CD14-positive monocyte (primary cell): ENCODE results near the gene RGS14. TPM values are rescaled to one million over a fixed set of nuclear protein-coding genes. Genes with fewer than 3 reads are reported as not detected.

Experiments used
- DNase-seq, 3 donors: peaks; one replicate each; pipeline ENCODE4 v3.0.0-alpha.2; 2011 to 2022
- H2AFZ ChIP-seq: 2 replicates; pipeline ENCODE4 v1.6.0; 2012; ENCODE audit warnings: mild to moderate bottlenecking, low read depth, low read length, inconsistent platforms; ENCODE audit not compliant: insufficient read depth, poor library complexity, severe bottlenecking
- H3K27ac ChIP-seq, 2 donors: 1 replicate in 1 of 2; 2 replicates in 1 of 2; pipeline ENCODE4 v1.5.1; 2012 to 2013; ENCODE audit warnings: low read length in 2 of 2, control low read depth in 1 of 2, inconsistent platforms in 1 of 2, low read depth in 1 of 2, mild to moderate bottlenecking in 1 of 2
- H3K27me3 ChIP-seq, 2 donors: one replicate each; pipeline versions ENCODE4 v1.6.0 to v1.6.1; 2011 to 2013; ENCODE audit warnings: low read length in 2 of 2; ENCODE audit not compliant: control insufficient read depth in 2 of 2, insufficient read depth in 2 of 2
- H3K36me3 ChIP-seq, 2 donors: replicated peaks in 1 of 2; 1 replicate in 1 of 2; 2 replicates in 1 of 2; pipeline versions ENCODE4 v1.5.1 to v1.6.1; 2012 to 2013; ENCODE audit warnings: low read length in 2 of 2, control low read depth in 1 of 2, inconsistent platforms in 1 of 2, mild to moderate bottlenecking in 1 of 2; ENCODE audit not compliant: insufficient read depth in 2 of 2, control insufficient read depth in 1 of 2
- H3K4me1 ChIP-seq, 2 donors: 1 replicate in 1 of 2; 2 replicates in 1 of 2; pipeline versions ENCODE4 v1.5.1 to v1.6.1; 2012 to 2013; ENCODE audit warnings: low read length in 2 of 2, control low read depth in 1 of 2, inconsistent platforms in 1 of 2, mild to moderate bottlenecking in 1 of 2, moderate library complexity in 1 of 2; ENCODE audit not compliant: insufficient read depth in 2 of 2, control insufficient read depth in 1 of 2
- H3K4me2 ChIP-seq: replicated peaks from 2 replicates; pipeline ENCODE3; 2012; ENCODE audit warnings: low read length, moderate library complexity, mild to moderate bottlenecking; ENCODE audit not compliant: poor library complexity, severe bottlenecking; ENCODE audit errors: extremely low read depth
- H3K4me3 ChIP-seq, 3 experiments: fragments of 200-600 bp in 1 of 3; sonication (generic) in 1 of 3; replicated peaks in 1 of 3; 1 replicate in 2 of 3; 2 replicates in 1 of 3; pipeline ENCODE4 v1.5.1; 2011 to 2013; ENCODE audit warnings: low read length in 3 of 3, mild to moderate bottlenecking in 3 of 3, control low read depth in 2 of 3, low read depth in 2 of 3, inconsistent platforms in 1 of 3, moderate library complexity in 1 of 3
- H3K79me2 ChIP-seq: 2 replicates; pipeline ENCODE4 v1.6.0; 2012; ENCODE audit warnings: mild to moderate bottlenecking, control low read depth, inconsistent platforms, low read length, moderate library complexity; ENCODE audit not compliant: insufficient read depth
- H3K9ac ChIP-seq: 2 replicates; pipeline ENCODE4 v1.6.0; 2017; ENCODE audit warnings: low read length, mild to moderate bottlenecking; ENCODE audit not compliant: insufficient read depth, poor library complexity, severe bottlenecking
- H3K9me3 ChIP-seq, 2 donors: replicated peaks in 1 of 2; 1 replicate in 1 of 2; 2 replicates in 1 of 2; pipeline versions ENCODE4 v1.5.1 to v1.6.1; 2012 to 2013; ENCODE audit warnings: low read length in 2 of 2, control low read depth in 1 of 2; ENCODE audit not compliant: control insufficient read depth in 1 of 2, insufficient read depth in 1 of 2
- H4K20me1 ChIP-seq: 2 replicates; pipeline ENCODE4 v1.6.0; 2012; ENCODE audit warnings: mild to moderate bottlenecking, low read length, control low read depth, moderate library complexity; ENCODE audit not compliant: insufficient read depth
- H3K27ac Mint-ChIP-seq, 7 donors: one replicate each; pipeline ENCODE4 v1.8.0; 2020; ENCODE audit warnings: mild to moderate bottlenecking in 7 of 7, mixed read lengths in 7 of 7, moderate library complexity in 6 of 7, inconsistent platforms in 2 of 7
- H3K27me3 Mint-ChIP-seq, 3 donors: one replicate each; pipeline ENCODE4 v1.8.0; 2021 to 2022; ENCODE audit warnings: low read depth in 3 of 3, mild to moderate bottlenecking in 3 of 3, mixed read lengths in 3 of 3, moderate library complexity in 3 of 3, inconsistent platforms in 1 of 3
- H3K36me3 Mint-ChIP-seq, 2 donors: one replicate each; pipeline ENCODE4 v1.8.0; 2020; ENCODE audit warnings: mixed read lengths in 2 of 2, inconsistent platforms in 1 of 2, mild to moderate bottlenecking in 1 of 2
- H3K4me1 Mint-ChIP-seq: one replicate; pipeline ENCODE4 v1.8.0; 2020; ENCODE audit warnings: mild to moderate bottlenecking, mixed read lengths
- H3K4me3 Mint-ChIP-seq, 2 donors: one replicate each; pipeline ENCODE4 v1.8.0; 2020; ENCODE audit warnings: mild to moderate bottlenecking in 2 of 2, mixed read lengths in 2 of 2, moderate library complexity in 1 of 2
- H3K9me3 Mint-ChIP-seq, 7 donors: one replicate each; pipeline ENCODE4 v1.8.0; 2020 to 2022; ENCODE audit warnings: mixed read lengths in 7 of 7, mild to moderate bottlenecking in 6 of 7, moderate library complexity in 6 of 7, inconsistent platforms in 2 of 7
- CTCF ChIP-seq: fragments of 200-600 bp; IDR thresholded peaks from one replicate; pipeline ENCODE4 v1.8.0; 2022; ENCODE audit warnings: antibody characterized with exemption, mild to moderate bottlenecking
- WGBS: methylation state at CpG from one replicate; pipeline ENCODE4 v1.1.5; 2013; ENCODE audit warnings: missing lambda C conversion rate; ENCODE audit not compliant: insufficient coverage; 5-methylcytosine and 5-hydroxymethylcytosine counted together
- intact Hi-C, 2 donors: fragments of 100-400 bp; cut with micrococcal nuclease; formaldehyde crosslinking; loops; one replicate each; pipeline versions ENCODE4 v1.15.0 to v1.15.1; 2023
- polyA plus RNA-seq, 3 donors: library from polyadenylated mRNA; depleted of rRNA in 1 of 3; unstranded in 2 of 3; stranded (reverse) in 1 of 3; fragments of 300-500 nt in 2 of 3; fragments of >200 nt in 1 of 3; fragmentation: Illumina TruSeq in 2 of 3; gene quantifications; 1 replicate in 2 of 3; 2 replicates in 1 of 3; pipeline ENCODE4 v1.2.3, GENCODE V29; 2012 to 2021

RGS14 gene
- polyA plus RNA-seq, 3 donors, result 35.4 to 186 (median 43.5) TPM

- H3K27me3 Mint-ChIP-seq, result peaks cover 18 to 36% (median 29%) of the 10 kb centered on the region in 3 donors
- Histone ChIP-seq H3K27me3 (no peaks in the 10 kb centered on the region), H4K20me1 (no peaks in the 10 kb centered on the region), H3K4me3 (no peak overlapping the region), H3K27ac (no peak overlapping the region), H3K4me1 (peaks cover 3% of the 10 kb centered on the region in 2 donors), H2AFZ (no peak overlapping the region), H3K4me2 (no peak overlapping the region), H3K36me3 (no peaks in the 10 kb centered on the region), H3K79me2 (no peaks in the 10 kb centered on the region), H3K9ac (no peak overlapping the region), H3K9me3 (no peaks in the 10 kb centered on the region)
- no peak overlapping the region for H3K4me3 Mint-ChIP-seq
- peaks cover 0 to 2% (median 0%) of the 10 kb centered on the region in 7 donors for H3K9me3 Mint-ChIP-seq
- H3K4me1 Mint-ChIP-seq, result peaks cover 17% of the 10 kb centered on the region
- WGBS, result 12% methylated on average over 11 of the region's 11 CpGs
- no peak overlapping the region for H3K27ac Mint-ChIP-seq
- intact Hi-C loops, result no loop called here
- no peak for DNase-seq
- TF ChIP-seq CTCF, result no peak
- no peaks in the 10 kb centered on the region for H3K36me3 Mint-ChIP-seq
These were observed 24.8 kb downstream of the RGS14 start for GRCh38 chr5:177382423-177383029.

GRCh38 chr5:177383181-177383580 lies 25.5 kb downstream of the RGS14 start:
- WGBS, result 96% methylated on average over 5 of the region's 9 CpGs
- Mint-ChIP-seq H3K27me3 (peaks cover 18 to 34% (median 29%) of the 10 kb centered on the region in 3 donors), H3K9me3 (peaks cover 0 to 2% (median 0%) of the 10 kb centered on the region in 7 donors), H3K27ac (no peak overlapping the region), H3K36me3 (no peaks in the 10 kb centered on the region), H3K4me1 (peaks cover 20% of the 10 kb centered on the region), H3K4me3 (no peak overlapping the region)
- H3K9ac ChIP-seq, result no peak overlapping the region
- no peak overlapping the region for H3K27ac ChIP-seq
- H3K27me3 ChIP-seq, result no peaks in the 10 kb centered on the region
- H4K20me1 ChIP-seq, result no peaks in the 10 kb centered on the region
- no peak overlapping the region for H3K4me2 ChIP-seq
- no peak overlapping the region for H3K4me3 ChIP-seq
- no peak for TF ChIP-seq CTCF
- no peaks in the 10 kb centered on the region for H3K79me2 ChIP-seq
- no peak overlapping the region for H2AFZ ChIP-seq
- H3K36me3 ChIP-seq, result no peaks in the 10 kb centered on the region
- H3K9me3 ChIP-seq, result no peaks in the 10 kb centered on the region
- DNase-seq, result no peak
- peaks cover 3 to 4% of the 10 kb centered on the region in 2 donors for H3K4me1 ChIP-seq
- intact Hi-C loops, result no loop called here
